ENCODE data around the gene GPSM3. TPM values are rescaled to one million over a fixed set of nuclear protein-coding genes. Genes with fewer than 3 reads are reported as not detected.
"Not testable (repeated sequence)": the region's sequence is repeated elsewhere in the genome, so short reads cannot be mapped to it uniquely, and the experiment has no call there.

The GPSM3 gene
- total RNA-seq, 2 donors from 2014 or later = 268 to 291 TPM

- Mint-ChIP-seq H3K4me3 (no peak overlapping the region), H3K27ac (no peak overlapping the region), H3K27me3 (no peaks in the 10 kb centered on the region), H3K4me1 (peaks cover 10% of the 10 kb centered on the region), H3K36me3 (ENCODE audit: low read depth) (peaks cover 2% of the 10 kb centered on the region)
- ATAC-seq (no peak), DNase-seq (no peak)
- H3K9me3 ChIP-seq (ENCODE audit: control insufficient read depth, low read length, poor library complexity, severe bottlenecking) = no peaks in the 10 kb centered on the region
Observed at GRCh38 chr6:32214126-32214525, 21.7 kb upstream of the GPSM3 start.

- ATAC-seq (no peak), DNase-seq (no peak)
- Mint-ChIP-seq H3K36me3 (ENCODE audit: low read depth) (peaks cover 2% of the 10 kb centered on the region), H3K4me1 (peaks cover 10% of the 10 kb centered on the region), H3K27ac (no peak overlapping the region), H3K4me3 (no peak overlapping the region), H3K27me3 (no peaks in the 10 kb centered on the region)
- no peaks in the 10 kb centered on the region for H3K9me3 ChIP-seq (ENCODE audit: control insufficient read depth, low read length, poor library complexity, severe bottlenecking)
Observed at GRCh38 chr6:32213649-32214048, 21.2 kb upstream of the GPSM3 start.

- Mint-ChIP-seq H3K36me3 (ENCODE audit: low read depth) (no peaks in the 10 kb centered on the region), H3K4me1 (peaks cover 10% of the 10 kb centered on the region), H3K4me3 (no peak overlapping the region), H3K27me3 (no peaks in the 10 kb centered on the region), H3K27ac (peak overlapping the region; percentile 39)
- H3K9me3 ChIP-seq (ENCODE audit: control insufficient read depth, low read length, poor library complexity, severe bottlenecking) = no peaks in the 10 kb centered on the region
- no peak for DNase-seq
- ATAC-seq = no peak
Observed at GRCh38 chr6:32212076-32212760, 19.8 kb upstream of the GPSM3 start.

GRCh38 chr6:32211432-32211831 is 19.0 kb upstream of the GPSM3 start:
- not testable (repeated sequence) for H3K4me3 Mint-ChIP-seq; H3K36me3 Mint-ChIP-seq (ENCODE audit: low read depth); ATAC-seq; H3K27me3 Mint-ChIP-seq; H3K4me1 Mint-ChIP-seq; DNase-seq; H3K9me3 ChIP-seq (ENCODE audit: control insufficient read depth, low read length, poor library complexity, severe bottlenecking)
- H3K27ac Mint-ChIP-seq = peak overlapping the region; percentile 39

GRCh38 chr6:32210191-32210601 is 17.8 kb upstream of the GPSM3 start:
- no peak for DNase-seq
- Mint-ChIP-seq H3K27me3 (no peaks in the 10 kb centered on the region), H3K4me3 (no peak overlapping the region), H3K4me1 (peaks cover 8% of the 10 kb centered on the region), H3K36me3 (ENCODE audit: low read depth) (no peaks in the 10 kb centered on the region), H3K27ac (no peak overlapping the region)
- no peak for ATAC-seq
- no peaks in the 10 kb centered on the region for H3K9me3 ChIP-seq (ENCODE audit: control insufficient read depth, low read length, poor library complexity, severe bottlenecking)

GRCh38 chr6:32208996-32209395 is 16.6 kb upstream of the GPSM3 start:
- Mint-ChIP-seq H3K4me3 (no peak overlapping the region), H3K4me1 (peaks cover 6% of the 10 kb centered on the region), H3K27me3 (peaks cover 4% of the 10 kb centered on the region), H3K27ac (no peak overlapping the region), H3K36me3 (ENCODE audit: low read depth) (peaks cover 2% of the 10 kb centered on the region)
- no peaks in the 10 kb centered on the region for H3K9me3 ChIP-seq (ENCODE audit: control insufficient read depth, low read length, poor library complexity, severe bottlenecking)
- DNase-seq (no peak), ATAC-seq (no peak)

- Mint-ChIP-seq H3K4me1 (peaks cover 2% of the 10 kb centered on the region), H3K27me3 (peaks cover 4% of the 10 kb centered on the region), H3K36me3 (ENCODE audit: low read depth) (peaks cover 2% of the 10 kb centered on the region), H3K27ac (no peak overlapping the region), H3K4me3 (no peak overlapping the region)
- DNase-seq (no peak), ATAC-seq (no peak)
- H3K9me3 ChIP-seq (ENCODE audit: control insufficient read depth, low read length, poor library complexity, severe bottlenecking) = no peaks in the 10 kb centered on the region
Observed at GRCh38 chr6:32204268-32204715, 11.8 kb upstream of the GPSM3 start.

GRCh38 chr6:32203426-32204267 is 11.2 kb upstream of the GPSM3 start:
- Mint-ChIP-seq H3K27me3 (peaks cover 4% of the 10 kb centered on the region), H3K27ac (no peak overlapping the region), H3K4me1 (peaks cover 2% of the 10 kb centered on the region), H3K36me3 (ENCODE audit: low read depth) (peaks cover 2% of the 10 kb centered on the region), H3K4me3 (no peak overlapping the region)
- DNase-seq (no peak), ATAC-seq (no peak)
- H3K9me3 ChIP-seq (ENCODE audit: control insufficient read depth, low read length, poor library complexity, severe bottlenecking) = no peaks in the 10 kb centered on the region

GRCh38 chr6:32202186-32202585 is 9.7 kb upstream of the GPSM3 start:
- no peak for ATAC-seq
- peaks cover 2% of the 10 kb centered on the region for H3K36me3 Mint-ChIP-seq (ENCODE audit: low read depth)
- no peak for DNase-seq

GRCh38 chr6:32200711-32201475 is 8.4 kb upstream of the GPSM3 start:
- peaks cover 2% of the 10 kb centered on the region for H3K36me3 Mint-ChIP-seq (ENCODE audit: low read depth)
- no peak overlapping the region for H3K4me3 Mint-ChIP-seq
- DNase-seq (no peak), ATAC-seq (no peak)
- H3K9me3 ChIP-seq (ENCODE audit: control insufficient read depth, low read length, poor library complexity, severe bottlenecking) = no peaks in the 10 kb centered on the region
- peaks cover 4% of the 10 kb centered on the region for H3K27me3 Mint-ChIP-seq
- peaks cover 11% of the 10 kb centered on the region for H3K4me1 Mint-ChIP-seq
- no peak overlapping the region for H3K27ac Mint-ChIP-seq

More at GRCh38 chr6:32202186-32202585, 9.7 kb upstream of the GPSM3 start:
- no peaks in the 10 kb centered on the region for H3K9me3 ChIP-seq (ENCODE audit: control insufficient read depth, low read length, poor library complexity, severe bottlenecking)
- H3K27me3 Mint-ChIP-seq = peaks cover 4% of the 10 kb centered on the region
- H3K4me1 Mint-ChIP-seq = peaks cover 2% of the 10 kb centered on the region
- no peak overlapping the region for H3K27ac Mint-ChIP-seq
- H3K4me3 Mint-ChIP-seq = no peak overlapping the region

- H3K4me1 Mint-ChIP-seq = peaks cover 23% of the 10 kb centered on the region
- peak overlapping the region; percentile 57 for H3K4me3 Mint-ChIP-seq
- no peak overlapping the region for H3K27ac Mint-ChIP-seq
Observed at GRCh38 chr6:32198866-32199265, 6.4 kb upstream of the GPSM3 start.

GRCh38 chr6:32198345-32198696 is 5.9 kb upstream of the GPSM3 start:
- Mint-ChIP-seq H3K4me3 (peak overlapping the region; percentile 57), H3K27me3 (no peaks in the 10 kb centered on the region), H3K27ac (no peak overlapping the region), H3K4me1 (peaks cover 29% of the 10 kb centered on the region), H3K36me3 (ENCODE audit: low read depth) (no peaks in the 10 kb centered on the region)
- H3K9me3 ChIP-seq (ENCODE audit: control insufficient read depth, low read length, poor library complexity, severe bottlenecking) = no peaks in the 10 kb centered on the region
- no peak for DNase-seq
- no peak for ATAC-seq

More at GRCh38 chr6:32198866-32199265, 6.4 kb upstream of the GPSM3 start:
- Mint-ChIP-seq H3K27me3 (no peaks in the 10 kb centered on the region), H3K36me3 (ENCODE audit: low read depth) (no peaks in the 10 kb centered on the region)
- ATAC-seq = no peak
- H3K9me3 ChIP-seq (ENCODE audit: control insufficient read depth, low read length, poor library complexity, severe bottlenecking) = no peaks in the 10 kb centered on the region
- no peak for DNase-seq
